Neural cell (in vitro differentiated cells): ENCODE data around the gene TENM3. TPM values are rescaled to one million over a fixed set of nuclear protein-coding genes. Genes with fewer than 3 reads are reported as not detected.

Experiments
- H2AFZ ChIP-seq: fragments of 200-600, 300-800 bp; sonication (generic), shearing (Covaris generic); 2 replicates; pipeline ENCODE4 v1.6.0; 2014; ENCODE audit warnings: low read depth, mild to moderate bottlenecking, antibody characterized with exemption, low read length, moderate library complexity
- H3F3A ChIP-seq: fragments of 200-600 bp; shearing (Covaris generic); 2 replicates; pipeline ENCODE4 v1.6.1; 2016; ENCODE audit warnings: mild to moderate bottlenecking, moderate library complexity, mixed read lengths, antibody characterized with exemption, low read length; ENCODE audit not compliant: insufficient read depth, poor library complexity, severe bottlenecking
- H3K27ac ChIP-seq: fragments of 200-600, 300-800 bp; sonication (generic), shearing (Covaris generic); 2 replicates; pipeline ENCODE4 v1.5.1; 2014; ENCODE audit warnings: mild to moderate bottlenecking, low read length, moderate library complexity
- H3K27me3 ChIP-seq: fragments of 300-800, 200-600 bp; sonication (generic), shearing (Covaris generic); 2 replicates; pipeline ENCODE4 v1.6.0; 2014; ENCODE audit warnings: mild to moderate bottlenecking, low read depth, low read length, moderate library complexity; ENCODE audit not compliant: insufficient read depth
- H3K36me3 ChIP-seq: fragments of 300-800, 200-600 bp; sonication (generic), shearing (Covaris generic); 2 replicates; pipeline ENCODE4 v1.5.1; 2014; ENCODE audit warnings: mild to moderate bottlenecking, antibody characterized with exemption, low read length, moderate library complexity; ENCODE audit not compliant: insufficient read depth
- H3K4me2 ChIP-seq: fragments of 300-800, 200-600 bp; sonication (generic), shearing (Covaris generic); 2 replicates; pipeline ENCODE4 v1.6.0; 2014; ENCODE audit warnings: mild to moderate bottlenecking, low read length
- H3K4me3 ChIP-seq: fragments of 300-800, 200-600 bp; sonication (generic), shearing (Covaris generic); 2 replicates; pipeline ENCODE4 v1.5.1; 2014; ENCODE audit warnings: mild to moderate bottlenecking, low read length, moderate library complexity
- H3K79me2 ChIP-seq: fragments of 200-600 bp; shearing (Covaris generic); replicated peaks from 2 replicates; pipeline ENCODE4 v1.6.0; 2014; ENCODE audit warnings: mild to moderate bottlenecking, low read length, moderate library complexity; ENCODE audit not compliant: insufficient read depth
- H3K9ac ChIP-seq: fragments of 300-800, 200-600 bp; sonication (generic), shearing (Covaris generic); 2 replicates; pipeline ENCODE4 v1.6.1; 2016; ENCODE audit warnings: mild to moderate bottlenecking, low read length, mixed read lengths
- H3K9me2 ChIP-seq: fragments of 200-600 bp; shearing (Covaris generic); 2 replicates; pipeline ENCODE4 v1.6.1; 2016; ENCODE audit warnings: mild to moderate bottlenecking, low read length, mixed read lengths; ENCODE audit not compliant: insufficient read depth
- H3K9me3 ChIP-seq: fragments of 200-600, 300-800 bp; sonication (generic), shearing (Covaris generic); 2 replicates; pipeline ENCODE4 v1.6.1; 2016; ENCODE audit warnings: mild to moderate bottlenecking, mixed run types, low read length, moderate library complexity, mixed read lengths
- H4K20me1 ChIP-seq: fragments of 200-600 bp; shearing (Covaris generic); 2 replicates; pipeline ENCODE4 v1.6.1; 2016; ENCODE audit warnings: mild to moderate bottlenecking, mixed run types; ENCODE audit not compliant: insufficient read depth
- EP300 ChIP-seq: fragments of 450-650 bp; conservative IDR thresholded peaks from 2 replicates; pipeline ENCODE4 v1.6.1; 2014; ENCODE audit warnings: antibody characterized with exemption, mild to moderate bottlenecking, moderate library complexity; ENCODE audit not compliant: poor library complexity, severe bottlenecking
- EZH2 ChIP-seq: fragments of 200-600, 300-800 bp; shearing (Covaris generic), sonication (generic); IDR thresholded peaks from 2 replicates; pipeline ENCODE4 v1.6.1; 2014; ENCODE audit warnings: antibody characterized with exemption, low read length, borderline replicate concordance, mild to moderate bottlenecking; ENCODE audit not compliant: insufficient read depth, poor library complexity, severe bottlenecking
- POLR2AphosphoS5 ChIP-seq: IDR thresholded peaks from 2 replicates; pipeline ENCODE4 v1.6.1; 2012
- REST ChIP-seq: IDR thresholded peaks from 2 replicates; pipeline ENCODE4 v1.6.1; 2012; ENCODE audit warnings: borderline replicate concordance
- SMC3 ChIP-seq: fragments of 450-650 bp; conservative IDR thresholded peaks from 2 replicates; pipeline ENCODE4 v1.6.1; 2014; ENCODE audit warnings: antibody characterized with exemption, mild to moderate bottlenecking, moderate library complexity; ENCODE audit not compliant: poor library complexity
- polyA plus RNA-seq: library from polyadenylated mRNA; depleted of rRNA; stranded (reverse); fragments of >200 nt; gene quantifications from 2 replicates; pipeline ENCODE4 v1.2.3, GENCODE V29; 2014
- TF ChIP-seq, protein P1 (sequence below): fragments of 450-650 bp; IDR thresholded peaks from 2 replicates; pipeline ENCODE4 v1.5.1; 2014; ENCODE audit warnings: antibody characterized with exemption, mild to moderate bottlenecking, moderate library complexity; ENCODE audit not compliant: poor library complexity, severe bottlenecking

The TENM3 gene
- polyA plus RNA-seq, 1 donor from 2014 or later = 7.3 TPM

DNA sequence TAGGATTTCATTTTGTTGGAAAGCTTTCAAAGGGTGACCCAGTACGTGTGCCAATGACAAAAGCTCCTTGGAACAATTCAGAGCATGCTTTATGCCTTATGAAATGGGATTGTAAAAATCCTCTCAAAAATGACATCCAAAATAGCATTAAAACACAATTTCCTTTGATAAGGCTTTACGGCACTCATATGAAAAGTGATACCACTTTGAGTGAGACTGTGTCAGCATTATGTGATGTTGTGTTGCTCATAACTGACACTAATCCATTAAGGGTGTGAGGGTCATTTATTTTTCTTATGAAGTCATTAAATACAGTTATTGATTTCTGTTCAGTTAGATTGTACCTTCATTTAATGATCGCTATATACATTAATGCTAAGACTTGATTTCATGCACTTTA is 250.2 kb downstream of the TENM3 start:
- Histone ChIP-seq H3K4me3 (no peak overlapping the region), H3K36me3 (no peaks in the 10 kb centered on the region), H3K27me3 (no peaks in the 10 kb centered on the region), H3K27ac (no peak overlapping the region), H4K20me1 (no peaks in the 10 kb centered on the region), H3K4me2 (no peak overlapping the region), H3K9ac (no peak overlapping the region), H3K9me3 (no peaks in the 10 kb centered on the region), H3K9me2 (no peaks in the 10 kb centered on the region), H3F3A (no peaks in the 10 kb centered on the region), H3K79me2 (peaks cover 7% of the 10 kb centered on the region), H2AFZ (no peak overlapping the region)
- TF ChIP-seq EP300 = no peak
- no peak for TF ChIP-seq EZH2
- no peak for TF ChIP-seq POLR2AphosphoS5
- no peak for TF ChIP-seq SMC3

- H3K9me2 ChIP-seq = no peaks in the 10 kb centered on the region
- no peak overlapping the region for H3K9ac ChIP-seq
- TF ChIP-seq, protein P1, sequence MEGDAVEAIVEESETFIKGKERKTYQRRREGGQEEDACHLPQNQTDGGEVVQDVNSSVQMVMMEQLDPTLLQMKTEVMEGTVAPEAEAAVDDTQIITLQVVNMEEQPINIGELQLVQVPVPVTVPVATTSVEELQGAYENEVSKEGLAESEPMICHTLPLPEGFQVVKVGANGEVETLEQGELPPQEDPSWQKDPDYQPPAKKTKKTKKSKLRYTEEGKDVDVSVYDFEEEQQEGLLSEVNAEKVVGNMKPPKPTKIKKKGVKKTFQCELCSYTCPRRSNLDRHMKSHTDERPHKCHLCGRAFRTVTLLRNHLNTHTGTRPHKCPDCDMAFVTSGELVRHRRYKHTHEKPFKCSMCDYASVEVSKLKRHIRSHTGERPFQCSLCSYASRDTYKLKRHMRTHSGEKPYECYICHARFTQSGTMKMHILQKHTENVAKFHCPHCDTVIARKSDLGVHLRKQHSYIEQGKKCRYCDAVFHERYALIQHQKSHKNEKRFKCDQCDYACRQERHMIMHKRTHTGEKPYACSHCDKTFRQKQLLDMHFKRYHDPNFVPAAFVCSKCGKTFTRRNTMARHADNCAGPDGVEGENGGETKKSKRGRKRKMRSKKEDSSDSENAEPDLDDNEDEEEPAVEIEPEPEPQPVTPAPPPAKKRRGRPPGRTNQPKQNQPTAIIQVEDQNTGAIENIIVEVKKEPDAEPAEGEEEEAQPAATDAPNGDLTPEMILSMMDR = no peak
- TF ChIP-seq POLR2AphosphoS5 (no peak), SMC3 (no peak), EP300 (no peak), REST (no peak)
- no peaks in the 10 kb centered on the region for H3K27me3 ChIP-seq
- H3K4me3 ChIP-seq = no peak overlapping the region
- no peak overlapping the region for H3K27ac ChIP-seq
- H3K9me3 ChIP-seq = no peaks in the 10 kb centered on the region
- no peaks in the 10 kb centered on the region for H3F3A ChIP-seq
- H3K79me2 ChIP-seq = peaks cover 7% of the 10 kb centered on the region
- no peaks in the 10 kb centered on the region for H4K20me1 ChIP-seq
- no peak overlapping the region for H3K4me2 ChIP-seq
- no peaks in the 10 kb centered on the region for H3K36me3 ChIP-seq
- no peak overlapping the region for H2AFZ ChIP-seq
Observed at GRCh38 chr4:182494103-182494502, 250.9 kb downstream of the TENM3 start.

DNA sequence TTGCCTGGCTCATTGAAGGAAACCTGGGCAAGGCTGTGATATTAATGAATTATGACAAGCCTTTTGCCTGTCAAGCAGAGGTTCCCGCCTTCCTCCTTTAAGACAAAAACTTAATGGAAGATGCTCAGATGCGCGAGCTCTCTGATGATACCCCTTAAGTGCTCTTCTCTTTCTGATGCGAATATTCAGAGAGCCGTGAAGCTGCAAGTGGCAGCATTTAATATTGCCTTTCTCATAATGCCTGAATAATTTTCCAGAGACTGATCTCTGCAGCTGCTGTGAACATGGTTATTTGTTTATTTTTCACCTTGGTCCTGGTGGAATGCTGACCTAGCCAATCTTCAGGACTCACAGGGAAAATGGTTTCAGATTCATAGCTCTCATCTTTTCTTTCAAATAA is 251.8 kb downstream of the TENM3 start:
- H3K4me2 ChIP-seq = peak overlapping the region; percentile 25
- no peaks in the 10 kb centered on the region for H3K36me3 ChIP-seq
- peak overlapping the region; percentile 51 for H3K4me3 ChIP-seq
- no peaks in the 10 kb centered on the region for H4K20me1 ChIP-seq
- H3K27ac ChIP-seq = peak overlapping the region; percentile 34
- H3F3A ChIP-seq = no peaks in the 10 kb centered on the region
- no peak overlapping the region for H2AFZ ChIP-seq
- peaks cover 11% of the 10 kb centered on the region for H3K79me2 ChIP-seq
- TF ChIP-seq EP300 = peak; percentile 33
- no peak for TF ChIP-seq POLR2AphosphoS5
- no peak for TF ChIP-seq EZH2
- peak; percentile 21 for TF ChIP-seq SMC3
- no peak for TF ChIP-seq REST
- no peak overlapping the region for H3K9ac ChIP-seq
- no peaks in the 10 kb centered on the region for H3K9me2 ChIP-seq
- H3K27me3 ChIP-seq = no peaks in the 10 kb centered on the region
- no peaks in the 10 kb centered on the region for H3K9me3 ChIP-seq
